ENCODE results near the gene MAML3.

GRCh38 chr4:139826426-139826825 lies 327.6 kb downstream of the MAML3 start:
- TF ChIP-seq LEF1 (IDR thresholded peaks at IDR 0.05; ENCODE audit: borderline replicate concordance) (no peak), SP1 (IDR thresholded peaks at IDR 0.05) (no peak), BHLHE40 (IDR thresholded peaks at IDR 0.05; ENCODE audit: borderline replicate concordance) (no peak), FOXM1 (IDR thresholded peaks at IDR 0.05; ENCODE audit: borderline replicate concordance) (no peak), TARDBP (IDR thresholded peaks at IDR 0.05) (no peak), CTBP1 (IDR thresholded peaks at IDR 0.05; ENCODE audit: borderline replicate concordance) (no peak), PKNOX1 (IDR thresholded peaks at IDR 0.05) (no peak), SUZ12 (IDR thresholded peaks at IDR 0.05) (no peak), ZNF384 (IDR thresholded peaks at IDR 0.05) (no peak), FOXK2 (IDR thresholded peaks at IDR 0.05) (no peak), HDGF (IDR thresholded peaks at IDR 0.05; ENCODE audit: borderline replicate concordance) (no peak)
